ENCODE data around the gene MT1F.
"Not testable (repeated sequence)": the region's sequence is repeated elsewhere in the genome, so short reads cannot be mapped to it uniquely, and the experiment has no call there.

The MT1F gene

DNA sequence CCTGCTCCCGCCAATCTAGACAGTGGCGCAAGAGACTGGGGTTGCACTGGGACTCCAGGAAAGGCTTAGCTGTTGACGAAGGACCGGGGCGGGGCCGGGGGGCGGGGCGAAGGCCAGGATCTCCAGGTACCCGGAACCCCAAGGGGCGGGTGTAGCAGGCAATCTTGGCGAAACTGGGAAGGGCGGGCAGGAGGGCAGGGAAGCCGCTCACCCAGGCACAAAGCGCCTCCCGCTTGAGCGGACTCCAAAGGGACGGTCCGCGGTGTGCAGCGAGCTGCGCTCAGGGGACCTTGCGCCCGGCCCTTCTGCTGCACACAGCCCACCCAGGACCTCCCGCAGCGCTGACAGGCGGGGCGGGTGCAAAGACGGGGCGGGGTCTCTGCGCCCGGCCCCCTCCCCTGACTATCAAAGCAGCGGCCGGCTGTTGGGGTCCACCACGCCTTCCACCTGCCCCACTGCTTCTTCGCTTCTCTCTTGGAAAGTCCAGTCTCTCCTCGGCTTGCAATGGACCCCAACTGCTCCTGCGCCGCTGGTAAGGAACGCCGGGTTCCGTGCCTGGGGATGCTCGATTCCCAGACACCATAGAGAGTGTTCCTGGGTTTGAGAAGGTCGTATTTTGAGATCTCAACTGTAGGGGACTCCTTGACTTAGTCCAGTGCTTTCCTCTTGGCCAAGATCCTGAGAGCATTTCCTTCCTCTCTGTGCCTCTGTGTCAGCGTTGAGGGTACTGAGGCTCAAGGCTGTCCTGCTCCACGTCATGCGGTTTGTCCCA lies at the start of gene MT1F:
Gene MT1F, plus strand, starts transcription at position 405 of the 772 bp plus-strand sequence. Its CDS starts 100 bp downstream, at position 505.
- no peak for DNase-seq (ENCODE audit: low read depth, low spot score)

DNA sequence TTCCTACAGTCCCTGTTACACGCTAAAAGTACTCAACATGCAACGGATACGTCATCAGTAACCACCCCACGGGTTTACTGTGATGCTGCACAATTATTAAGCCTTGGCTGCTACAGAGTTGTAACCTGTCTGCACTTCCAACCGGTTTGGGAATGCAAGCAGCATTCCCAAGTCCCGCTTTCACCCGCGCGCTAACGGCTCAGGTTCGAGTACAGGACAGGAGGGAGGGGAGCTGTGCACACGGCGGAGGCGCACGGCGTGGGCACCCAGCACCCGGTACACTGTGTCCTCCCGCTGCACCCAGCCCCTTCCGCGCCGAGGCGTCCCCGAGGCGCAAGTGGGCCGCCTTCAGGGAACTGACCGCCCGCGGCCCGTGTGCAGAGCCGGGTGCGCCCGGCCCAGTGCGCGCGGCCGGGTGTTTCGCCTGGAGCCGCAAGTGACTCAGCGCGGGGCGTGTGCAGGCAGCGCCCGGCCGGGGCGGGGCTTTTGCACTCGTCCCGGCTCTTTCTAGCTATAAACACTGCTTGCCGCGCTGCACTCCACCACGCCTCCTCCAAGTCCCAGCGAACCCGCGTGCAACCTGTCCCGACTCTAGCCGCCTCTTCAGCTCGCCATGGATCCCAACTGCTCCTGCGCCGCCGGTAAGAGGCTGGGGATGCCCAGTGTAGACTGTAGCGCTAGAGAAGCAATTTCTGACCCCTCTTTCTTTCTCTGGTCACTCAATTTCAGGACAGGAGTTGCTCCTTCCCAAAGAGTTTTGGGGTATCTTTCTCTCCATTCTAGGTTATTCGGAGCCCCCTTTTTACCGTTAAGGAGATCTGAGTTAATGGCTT lies 49.5 kb upstream of the MT1F start, which contains the start of gene MT2A:
Gene MT2A, plus strand, starts transcription at position 542 of the 833 bp plus-strand sequence. Its CDS starts 72 bp downstream, at position 614.
- no peak for DNase-seq (ENCODE audit: low read depth, low spot score)

GRCh38 chr16:56608876-56609462 lies 48.8 kb upstream of the MT1F start:
- DNase-seq (ENCODE audit: low read depth, low spot score): no peak

GRCh38 chr16:56609463-56609921 lies 48.3 kb upstream of the MT1F start:
- no peak for DNase-seq (ENCODE audit: low read depth, low spot score)

DNA sequence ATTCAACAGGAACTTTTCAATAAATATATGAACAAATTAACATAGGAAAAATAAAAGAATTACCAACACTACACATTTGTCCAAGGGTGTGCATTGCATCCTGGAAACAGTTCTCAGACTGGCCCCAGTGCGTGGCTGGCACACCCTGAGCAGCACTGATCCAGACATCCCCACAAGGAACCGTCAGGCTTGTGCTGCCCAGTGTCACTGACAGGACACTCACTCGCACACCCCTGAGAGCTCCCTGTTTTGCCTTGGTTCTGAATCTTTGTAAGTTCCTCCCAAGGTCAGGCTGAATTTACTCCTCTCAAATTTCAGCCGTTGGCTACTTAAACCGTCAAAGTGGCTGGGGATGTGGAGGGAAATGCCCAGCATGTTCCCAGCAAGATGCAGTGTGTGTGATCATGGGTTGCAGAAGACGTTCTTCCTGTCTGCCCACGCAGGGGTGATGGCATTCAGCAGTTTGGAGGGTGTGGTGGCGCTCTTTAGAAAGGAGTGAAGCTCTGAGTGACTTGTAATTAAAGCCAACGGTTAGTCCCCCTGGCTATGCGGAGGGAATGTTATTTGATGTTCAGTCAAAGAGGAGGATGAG lies 47.6 kb upstream of the MT1F start:
- DNase-seq (ENCODE audit: low read depth, low spot score): no peak

GRCh38 chr16:56610609-56611111 lies 47.1 kb upstream of the MT1F start:
- no peak for DNase-seq (ENCODE audit: low read depth, low spot score)

DNA sequence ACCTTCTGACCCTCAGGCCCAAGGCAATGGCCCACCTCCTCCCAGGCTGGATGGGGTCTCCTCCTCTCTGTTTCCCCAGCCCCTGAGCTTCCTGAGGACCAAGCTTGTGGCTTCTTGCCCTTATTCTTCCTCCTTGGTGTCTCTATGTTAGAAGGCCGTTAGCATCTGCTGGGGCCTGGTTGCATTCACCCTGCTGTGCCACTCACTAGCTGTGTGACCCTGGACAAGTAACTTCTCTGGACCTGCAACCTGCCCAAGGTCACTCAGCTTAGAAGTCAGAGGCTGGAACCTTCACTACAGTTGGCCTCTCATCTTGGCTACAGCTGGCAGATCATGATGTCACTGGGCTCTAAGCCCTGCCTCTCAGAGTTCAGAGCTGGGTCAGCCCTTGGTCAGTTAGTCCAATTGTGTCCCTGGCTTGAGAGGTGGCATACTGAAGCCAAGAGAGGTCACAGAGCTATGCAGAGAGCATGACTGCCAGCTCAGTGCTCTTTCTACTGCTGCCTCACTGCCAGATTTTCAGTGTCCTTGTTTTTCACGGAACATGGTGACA lies 46.4 kb upstream of the MT1F start:
- DNase-seq (ENCODE audit: low read depth, low spot score): no peak

GRCh38 chr16:56613706-56614105 lies 44.1 kb upstream of the MT1F start:
- no peak for DNase-seq (ENCODE audit: low read depth, low spot score)

GRCh38 chr16:56614549-56614991 lies 43.2 kb upstream of the MT1F start:
- DNase-seq (ENCODE audit: low read depth, low spot score): no peak

- no peak for DNase-seq (ENCODE audit: low read depth, low spot score)
Observed at GRCh38 chr16:56615353-56615752, 42.4 kb upstream of the MT1F start.

- no peak for DNase-seq (ENCODE audit: low read depth, low spot score)
Observed at GRCh38 chr16:56616608-56617211, 41.0 kb upstream of the MT1F start.

- DNase-seq (ENCODE audit: low read depth, low spot score): no peak
Observed at GRCh38 chr16:56617212-56618085, 40.3 kb upstream of the MT1F start.

GRCh38 chr16:56618138-56618537 lies 39.6 kb upstream of the MT1F start:
- DNase-seq (ENCODE audit: low read depth, low spot score): no peak

- no peak for DNase-seq (ENCODE audit: low read depth, low spot score)
Observed at GRCh38 chr16:56620339-56620897, 37.3 kb upstream of the MT1F start.

GRCh38 chr16:56621665-56622445 lies 35.9 kb upstream of the MT1F start:
- DNase-seq (ENCODE audit: low read depth, low spot score): not testable (repeated sequence)

DNA sequence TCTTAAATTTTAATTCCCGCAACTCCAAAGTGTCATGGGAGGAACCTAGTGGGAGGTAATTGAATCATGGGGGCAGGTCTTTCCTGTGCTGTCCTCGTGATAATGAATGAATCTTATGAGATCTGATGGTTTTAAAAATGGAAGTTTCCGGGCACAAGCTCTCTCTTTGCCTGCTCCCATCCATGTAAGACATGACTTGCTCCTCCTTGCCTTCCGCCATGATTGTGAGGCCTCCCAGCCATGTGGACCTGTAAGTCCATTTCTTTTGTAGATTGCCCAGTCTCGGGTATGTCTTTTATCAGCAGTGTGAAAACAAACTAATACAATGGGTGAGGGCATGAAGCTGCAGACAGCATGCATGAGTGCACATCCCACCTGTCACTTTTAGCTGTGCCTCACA lies 34.6 kb upstream of the MT1F start:
- not testable (repeated sequence) for DNase-seq (ENCODE audit: low read depth, low spot score)

DNA sequence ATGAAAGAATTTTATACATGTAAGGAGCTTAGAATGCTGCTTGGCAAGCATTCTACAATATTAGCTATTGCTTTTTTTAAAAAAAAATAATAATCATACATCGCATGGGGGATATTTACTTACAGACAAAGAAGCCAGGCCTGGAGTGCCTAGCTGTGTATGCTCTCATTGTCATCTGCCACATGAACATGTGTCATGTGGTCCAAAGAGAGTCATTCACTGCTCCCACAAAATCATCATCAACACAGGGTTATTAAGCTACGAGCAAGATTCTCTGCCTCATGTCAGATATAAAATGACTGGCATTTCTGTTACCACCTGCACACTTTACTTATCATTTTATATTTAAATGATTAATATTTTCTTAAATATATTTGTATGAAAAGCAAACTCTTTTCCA lies 34.1 kb upstream of the MT1F start:
- no peak for DNase-seq (ENCODE audit: low read depth, low spot score)

- no peak for DNase-seq (ENCODE audit: low read depth, low spot score)
Observed at GRCh38 chr16:56625140-56625942, 32.4 kb upstream of the MT1F start, which contains the start of gene MT1E. TSS of gene MT1E (plus strand) at chr16:56625781. CDS start at chr16:56625852, 71 bp downstream.
